HK-2 (cell line): ENCODE results near the gene INO80.
A peak's percentile ranks its signal among the peaks of the same experiment; 100 is the strongest.
"Not testable (repeated sequence)": the region's sequence is repeated elsewhere in the genome, so short reads cannot be mapped to it uniquely, and the experiment has no call there.

Experiments used
- DNase-seq: peaks from one replicate; pipeline ENCODE4 v3.0.0-alpha.2; 2018; ENCODE audit not compliant: unreplicated experiment

The INO80 gene

GRCh38 chr15:40964006-40964405, 152.1 kb downstream of the INO80 start:
- DNase-seq, result no peak

GRCh38 chr15:40963201-40963600, 152.9 kb downstream of the INO80 start:
- DNase-seq, result no peak

DNA sequence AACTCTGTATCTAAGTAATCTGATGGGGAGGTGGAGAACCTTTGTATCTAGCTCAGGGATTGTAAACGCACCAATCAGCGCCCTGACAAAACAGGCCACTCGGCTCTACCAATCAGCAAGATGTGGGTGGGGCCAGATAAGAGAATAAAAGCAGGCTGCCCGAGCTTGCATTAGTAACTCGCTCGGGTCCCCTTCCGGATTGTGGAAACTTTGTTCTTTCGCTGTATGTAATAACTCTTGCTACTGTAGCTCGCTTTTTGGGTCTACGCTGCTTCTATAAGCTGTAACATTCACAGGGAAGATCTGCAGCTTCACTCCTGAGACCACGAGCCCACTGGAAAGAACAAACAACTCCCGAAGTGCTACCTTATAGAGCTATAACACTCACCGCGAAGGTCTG, 153.8 kb downstream of the INO80 start:
- DNase-seq, result not testable (repeated sequence)

GRCh38 chr15:40961740-40962139, 154.3 kb downstream of the INO80 start:
- DNase-seq, result not testable (repeated sequence)

- DNase-seq, result no peak
Measured at GRCh38 chr15:40960925-40961324, 155.2 kb downstream of the INO80 start.

DNA sequence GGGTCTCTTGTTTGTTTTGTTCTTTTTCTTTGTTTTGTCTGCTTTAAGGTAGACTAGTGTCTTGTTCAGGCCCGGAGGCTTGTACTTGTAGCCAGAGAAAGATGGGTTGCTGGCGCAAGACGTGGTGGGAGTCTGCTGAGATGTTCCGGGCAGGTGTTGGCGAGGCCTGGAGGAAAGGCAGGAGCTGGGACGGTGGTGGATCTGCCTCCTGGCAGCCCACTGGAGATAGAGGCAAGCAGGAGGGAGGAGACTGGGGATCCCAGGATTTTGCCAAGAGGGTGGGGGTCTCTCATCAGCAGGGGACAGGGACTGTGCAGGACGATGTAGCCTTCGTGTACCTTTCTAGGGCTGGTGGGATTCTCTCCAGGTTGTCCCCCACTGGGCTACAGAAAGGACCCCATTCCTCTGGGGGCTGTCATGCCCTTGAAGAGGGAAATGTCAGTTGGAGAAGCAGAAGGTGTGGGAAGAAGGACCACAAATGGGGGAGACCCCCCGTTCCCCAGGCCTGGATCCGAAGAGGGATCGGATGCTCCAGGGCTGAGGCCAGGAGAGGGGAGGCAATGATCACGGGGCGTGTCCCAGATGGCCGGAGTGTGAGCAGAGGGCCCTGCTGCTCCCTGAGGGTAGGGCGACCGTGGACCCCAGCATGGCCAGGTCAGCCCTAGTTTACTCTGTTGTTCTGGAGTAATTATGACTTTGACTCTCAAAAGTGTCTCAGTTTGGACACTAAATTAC, 155.8 kb downstream of the INO80 start:
- no peak for DNase-seq

- DNase-seq, result no peak
Measured at GRCh38 chr15:40959331-40960141, 156.5 kb downstream of the INO80 start.

DNA sequence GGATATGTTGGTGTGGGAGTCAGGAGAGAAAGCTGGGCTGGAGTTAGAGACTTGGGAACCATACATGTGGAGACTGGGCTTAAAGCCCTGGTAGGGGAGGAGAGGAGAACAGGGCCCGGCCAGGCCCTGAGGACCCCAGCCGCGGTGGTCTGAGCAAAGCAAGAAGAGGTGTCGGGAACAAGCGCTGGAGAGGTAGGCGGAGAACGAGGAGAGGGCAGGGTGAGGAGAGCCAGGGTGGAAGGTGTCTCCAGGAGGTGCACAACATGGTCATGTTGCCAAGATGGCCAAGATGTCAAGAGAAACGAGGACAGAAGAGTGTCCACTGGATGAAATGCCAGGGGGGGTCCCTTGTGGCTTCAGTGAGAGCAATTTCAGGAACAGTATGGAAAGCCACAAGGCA, 157.4 kb downstream of the INO80 start:
- no peak for DNase-seq

GRCh38 chr15:40958146-40958545, 157.9 kb downstream of the INO80 start:
- no peak for DNase-seq

DNA sequence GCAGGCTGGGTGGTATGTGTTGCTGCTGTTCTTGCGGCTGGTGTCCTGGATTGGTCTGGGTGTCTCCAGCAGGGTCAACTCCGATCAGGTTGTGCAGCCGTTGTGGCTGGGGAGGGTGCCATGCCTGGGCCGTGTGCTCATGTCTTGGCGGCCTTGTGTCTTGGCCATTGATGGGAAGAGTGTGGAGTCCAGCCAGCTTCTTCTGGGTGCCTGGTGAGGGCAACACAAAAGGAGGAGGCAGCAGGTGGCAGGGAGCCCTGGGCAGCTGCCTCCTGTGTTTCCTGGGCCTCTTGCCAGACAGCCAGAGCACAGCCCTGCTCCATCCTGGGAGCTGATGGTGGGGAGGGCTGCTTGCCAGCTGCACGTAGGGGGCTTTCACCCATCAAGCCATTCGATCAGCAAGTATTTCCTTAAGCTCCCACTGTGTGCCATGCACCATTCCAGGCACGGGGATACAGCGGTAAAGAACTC, 158.5 kb downstream of the INO80 start:
- no peak for DNase-seq

GRCh38 chr15:40957041-40957555, 159.0 kb downstream of the INO80 start:
- no peak for DNase-seq

GRCh38 chr15:40956541-40956982, 159.5 kb downstream of the INO80 start:
- no peak for DNase-seq

DNA sequence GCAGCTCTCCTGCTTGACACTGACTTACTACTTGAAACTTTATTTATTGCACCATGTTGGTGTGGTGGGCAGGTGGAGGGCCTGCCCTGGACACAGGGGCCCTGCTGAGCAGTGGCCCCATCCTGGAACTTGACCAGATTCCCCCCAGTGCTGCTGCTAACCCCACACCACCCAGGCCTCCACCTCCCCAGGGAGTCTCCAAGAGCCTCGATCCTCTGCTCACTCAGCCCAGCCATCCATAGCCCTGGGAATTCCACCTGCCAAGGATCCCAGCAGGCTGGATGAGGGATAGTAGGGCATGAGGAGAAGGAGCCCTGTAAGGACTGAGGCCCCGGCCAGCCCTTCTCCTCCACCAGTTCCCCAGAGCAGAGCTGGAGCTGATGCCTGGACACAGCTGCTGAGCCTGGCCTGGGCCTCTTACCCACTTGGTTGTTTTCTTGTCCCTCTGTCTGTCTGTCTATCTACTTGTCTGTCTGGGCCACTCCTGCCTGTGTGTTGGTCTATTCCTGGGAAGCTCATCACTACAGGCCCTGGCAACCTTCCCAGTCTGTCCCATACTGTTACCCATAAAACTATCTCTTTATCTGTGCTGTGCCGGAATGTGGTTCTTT, 160.0 kb downstream of the INO80 start:
- no peak for DNase-seq

DNA sequence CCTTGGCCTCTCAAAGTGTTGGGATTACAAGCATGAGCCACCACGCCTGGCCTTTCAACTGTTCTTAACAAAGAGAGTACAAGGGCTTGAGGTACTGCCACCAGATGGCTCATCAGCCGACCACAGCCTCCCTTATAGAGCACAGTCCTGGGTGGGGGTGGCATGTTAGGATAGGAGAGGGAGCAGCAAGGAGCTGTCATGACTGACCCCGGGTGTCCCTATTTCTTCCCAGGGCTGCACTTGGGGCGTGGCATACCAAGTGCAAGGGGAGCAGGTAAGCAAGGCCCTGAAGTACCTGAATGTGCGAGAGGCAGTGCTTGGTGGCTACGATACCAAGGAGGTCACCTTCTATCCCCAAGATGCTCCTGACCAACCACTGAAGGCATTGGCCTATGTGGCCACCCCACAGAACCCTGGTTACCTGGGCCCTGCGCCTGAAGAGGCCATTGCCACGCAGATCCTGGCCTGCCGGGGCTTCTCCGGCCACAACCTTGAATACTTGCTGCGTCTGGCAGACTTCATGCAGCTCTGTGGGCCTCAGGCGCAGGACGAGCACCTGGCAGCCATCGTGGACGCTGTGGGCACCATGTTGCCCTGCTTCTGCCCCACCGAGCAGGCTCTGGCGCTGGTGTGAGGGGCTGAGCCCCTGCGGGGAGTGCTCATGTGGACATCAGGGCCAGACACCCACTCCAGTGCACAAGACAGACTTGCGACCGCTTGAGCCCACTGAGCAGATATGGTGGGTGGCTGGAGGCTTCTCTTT, 160.8 kb downstream of the INO80 start:
- no peak for DNase-seq

DNA sequence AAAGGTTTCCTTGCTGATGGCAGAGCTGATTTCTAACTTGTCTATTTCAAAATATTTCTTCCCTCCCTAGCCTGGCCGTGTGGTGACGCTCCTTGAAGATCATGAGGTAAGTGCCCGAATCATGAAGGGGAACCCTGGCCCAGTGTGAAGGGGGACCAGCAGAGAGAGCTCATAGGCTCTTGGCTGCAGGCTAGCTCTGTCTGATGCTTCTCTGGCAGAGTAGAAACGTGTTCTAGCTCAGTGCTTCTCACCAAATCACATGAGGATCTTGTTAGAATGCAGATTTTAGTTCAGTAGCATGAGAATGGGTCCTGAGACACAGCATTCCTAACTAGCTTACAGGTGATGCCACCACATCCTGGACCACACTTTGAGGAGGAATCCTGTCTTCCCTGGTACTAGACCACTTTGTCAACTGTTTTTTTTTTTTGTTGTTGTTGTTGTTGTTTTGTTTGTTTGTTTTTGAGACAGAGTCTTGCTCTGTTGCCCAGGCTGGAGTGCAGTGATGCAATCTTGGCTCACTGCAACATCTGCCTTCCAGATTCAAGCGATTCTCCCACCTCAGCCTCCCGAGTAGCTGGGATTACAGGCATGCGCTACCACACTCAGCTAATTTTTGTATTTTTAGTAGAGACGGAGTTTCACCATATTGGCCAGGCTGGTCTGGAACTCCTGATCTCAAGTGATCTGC, 161.8 kb downstream of the INO80 start:
- DNase-seq, result not testable (repeated sequence)

GRCh38 chr15:40953713-40954074, 162.4 kb downstream of the INO80 start:
- DNase-seq, result peak; percentile 35

GRCh38 chr15:40952901-40953712, 163.0 kb downstream of the INO80 start, which contains the start of gene CHAC1:
Gene CHAC1, plus strand, starts transcription at chr15:40953471. Its CDS starts 113 bp downstream, at chr15:40953584.
- DNase-seq, result peak; percentile 94

DNA sequence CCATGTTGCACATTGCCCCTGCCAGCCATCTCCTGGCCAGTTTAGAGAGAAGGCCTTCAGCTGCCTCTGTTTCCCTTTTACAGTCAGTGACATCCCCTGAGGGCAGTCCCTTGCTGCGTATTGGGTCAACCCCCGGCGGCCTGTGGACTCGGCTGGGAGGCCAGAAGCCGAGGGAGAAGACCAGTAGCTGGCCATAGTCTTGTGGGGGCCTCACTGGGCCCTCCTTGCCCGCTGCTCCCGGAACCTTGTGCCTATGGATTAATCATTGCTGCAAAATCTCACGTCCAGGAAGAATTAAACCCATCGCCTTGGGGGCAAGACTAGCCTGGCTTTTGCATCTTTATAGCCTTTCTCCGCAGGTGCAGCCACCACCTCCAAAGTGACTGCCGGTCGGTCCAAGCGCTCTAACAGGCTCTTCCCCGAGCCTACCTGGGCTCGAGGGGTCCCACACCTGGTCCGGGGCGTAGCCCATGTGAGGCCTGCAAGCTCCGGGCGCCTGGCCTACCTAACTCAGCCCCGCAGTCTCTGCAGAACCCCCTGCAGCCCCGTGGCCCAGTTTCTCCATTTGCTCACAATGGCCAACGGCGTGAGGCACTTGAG, 163.7 kb downstream of the INO80 start:
- DNase-seq, result no peak

- no peak for DNase-seq
Measured at GRCh38 chr15:40951764-40952163, 164.3 kb downstream of the INO80 start.
